Raji (cell line): ENCODE data around the gene MAPKBP1.

ENCODE experiments used
- POLR2A ChIP-seq: IDR thresholded peaks from 2 replicates; pipeline ENCODE4 v1.6.1; 2011; ENCODE audit warnings: low read depth, low read length, control low read depth; ENCODE audit not compliant: insufficient read depth

Gene MAPKBP1

GRCh38 chr15:41876007-41876406, 101.7 kb downstream of the MAPKBP1 start:
- TF ChIP-seq POLR2A = no peak

DNA sequence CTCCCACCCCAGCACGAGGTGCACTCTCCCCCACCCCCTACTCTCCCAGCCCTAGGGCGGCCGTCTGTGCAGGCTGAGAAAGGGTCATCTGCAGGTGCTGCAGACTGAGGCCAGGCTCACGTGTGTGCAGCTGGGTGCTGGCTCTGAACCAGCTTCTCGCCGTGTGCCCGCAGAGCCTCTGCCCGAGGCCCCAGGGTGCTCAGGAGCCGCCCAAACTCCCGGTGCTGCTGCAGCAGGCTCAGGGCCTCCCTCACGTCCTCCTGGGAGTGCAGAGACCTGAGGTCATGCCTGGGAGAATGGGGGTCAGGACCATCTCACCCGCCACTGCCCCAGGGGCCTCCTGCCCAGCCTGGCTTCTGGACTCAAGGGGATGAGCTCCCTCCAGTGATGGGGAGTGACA, 102.4 kb downstream of the MAPKBP1 start:
- no peak for TF ChIP-seq POLR2A
